CD4-positive, CD25-positive, alpha-beta regulatory T cell (primary cell): Measurements from ENCODE around the gene TLR9. TPM values are rescaled to one million over a fixed set of nuclear protein-coding genes. Genes with fewer than 3 reads are reported as not detected.
A peak's percentile ranks its signal among the peaks of the same experiment; 100 is the strongest.

Source experiments
- ATAC-seq, 2 donors: fragments of 150-1000 bp; cut with Tn5 transposase; one replicate each; pipeline ENCODE4 v1.10.0; 2021; ENCODE audit warnings: low read depth in 2 of 2, moderate number of reproducible peaks in 2 of 2, moderate library complexity in 1 of 2
- DNase-seq, 3 donors: peaks; one replicate each; pipeline versions ENCODE4 v3.0.0 to v3.0.0-alpha.2; 2012 to 2022; ENCODE audit warnings: mixed read lengths in 1 of 3
- H3K27ac ChIP-seq: one replicate; pipeline ENCODE4 v1.7.0; 2013; ENCODE audit warnings: mild to moderate bottlenecking, low read length; ENCODE audit not compliant: insufficient read depth, poor library complexity, severe bottlenecking
- H3K27me3 ChIP-seq: one replicate; pipeline ENCODE4 v1.7.0; 2013; ENCODE audit warnings: low read length; ENCODE audit not compliant: control insufficient read depth, insufficient read depth
- H3K36me3 ChIP-seq: one replicate; pipeline ENCODE4 v1.7.0; 2013; ENCODE audit warnings: mild to moderate bottlenecking, low read length, moderate library complexity; ENCODE audit not compliant: control insufficient read depth, insufficient read depth
- H3K4me1 ChIP-seq: 2 replicates; pipeline ENCODE4 v1.7.0; 2013; ENCODE audit warnings: mild to moderate bottlenecking, low read length; ENCODE audit not compliant: insufficient read depth, control insufficient read depth, poor library complexity, severe bottlenecking
- H3K4me3 ChIP-seq: one replicate; pipeline ENCODE4 v1.7.0; 2013; ENCODE audit warnings: low read depth, mild to moderate bottlenecking, low read length, moderate library complexity
- H3K9me3 ChIP-seq, 2 experiments: 1 replicate in 1 of 2; 2 replicates in 1 of 2; pipeline ENCODE4 v1.7.0; 2013; ENCODE audit warnings: low read length in 2 of 2, mild to moderate bottlenecking in 1 of 2, moderate library complexity in 1 of 2; ENCODE audit not compliant: control insufficient read depth in 2 of 2
- H3K27ac Mint-ChIP-seq, 3 donors: one replicate each; pipeline ENCODE4 v1.8.0; 2020 to 2022; ENCODE audit warnings: mild to moderate bottlenecking in 3 of 3, mixed read lengths in 3 of 3, moderate library complexity in 2 of 3
- H3K27me3 Mint-ChIP-seq: one replicate; pipeline ENCODE4 v1.8.0; 2022; ENCODE audit warnings: mild to moderate bottlenecking, mixed read lengths
- H3K36me3 Mint-ChIP-seq: one replicate; pipeline ENCODE4 v1.8.0; 2020; ENCODE audit warnings: mixed read lengths
- H3K4me1 Mint-ChIP-seq, 4 donors: one replicate each; pipeline ENCODE4 v1.8.0; 2020 to 2022; ENCODE audit warnings: mixed read lengths in 4 of 4, mild to moderate bottlenecking in 1 of 4
- H3K4me3 Mint-ChIP-seq, 4 donors: one replicate each; pipeline ENCODE4 v1.8.0; 2020 to 2022; ENCODE audit warnings: mild to moderate bottlenecking in 4 of 4, mixed read lengths in 4 of 4, moderate library complexity in 3 of 4
- H3K9me3 Mint-ChIP-seq, 7 donors: one replicate each; pipeline ENCODE4 v1.8.0; 2020 to 2022; ENCODE audit warnings: mixed read lengths in 7 of 7, mild to moderate bottlenecking in 3 of 7, moderate library complexity in 2 of 7
- polyA plus RNA-seq, 4 donors: library from polyadenylated mRNA; unstranded; fragments of 300-500 nt; fragmentation: Illumina TruSeq; gene quantifications; one replicate each; pipeline ENCODE4 v1.2.3, GENCODE V29; 2021
- total RNA-seq: library from RNA; stranded (reverse); gene quantifications from one replicate; pipeline ENCODE4 v1.2.3, GENCODE V29; 2022

The TLR9 gene
- total and polyA plus RNA-seq, 5 donors from 2014 or later, result 0.16 to 0.27 TPM; not detected in 3

- H3K36me3 ChIP-seq, result peaks cover 49% of the 10 kb centered on the region
- no peak overlapping the region for H3K4me3 ChIP-seq
- peak overlapping the region; percentile 14 for H3K27ac ChIP-seq
- H3K36me3 Mint-ChIP-seq, result peaks cover 14% of the 10 kb centered on the region
- peaks cover 6% of the 10 kb centered on the region for H3K27me3 Mint-ChIP-seq
- no peak for DNase-seq
- no peak for ATAC-seq
- peaks cover 69% of the 10 kb centered on the region for H3K4me1 ChIP-seq
- peak overlapping the region in 3 of 4 donors; percentile 14 to 72 (median 63) for H3K4me3 Mint-ChIP-seq
- H3K27ac Mint-ChIP-seq, result peak overlapping the region in 2 of 3 donors; percentile 70 to 81
- H3K9me3 Mint-ChIP-seq, result no peaks in the 10 kb centered on the region
- H3K27me3 ChIP-seq, result no peaks in the 10 kb centered on the region
- H3K4me1 Mint-ChIP-seq, result peaks cover 0 to 86% (median 38%) of the 10 kb centered on the region in 4 donors
- H3K9me3 ChIP-seq, result no peaks in the 10 kb centered on the region
Measured at GRCh38 chr3:52234516-52235447, 9.3 kb upstream of the TLR9 start.

GRCh38 chr3:52233968-52234367, 8.5 kb upstream of the TLR9 start:
- Histone ChIP-seq H3K9me3 (no peaks in the 10 kb centered on the region), H3K27ac (peak overlapping the region; percentile 14), H3K27me3 (no peaks in the 10 kb centered on the region), H3K36me3 (peaks cover 56% of the 10 kb centered on the region), H3K4me3 (no peak overlapping the region), H3K4me1 (peaks cover 66% of the 10 kb centered on the region)
- DNase-seq (no peak), ATAC-seq (no peak)
- Mint-ChIP-seq H3K27ac (peak overlapping the region; percentile 26 to 81 (median 69)), H3K9me3 (no peaks in the 10 kb centered on the region), H3K27me3 (no peaks in the 10 kb centered on the region), H3K4me1 (peaks cover 0 to 79% (median 33%) of the 10 kb centered on the region in 4 donors), H3K4me3 (peak overlapping the region in 2 of 4 donors; percentile 14 to 41), H3K36me3 (peaks cover 18% of the 10 kb centered on the region)

DNA sequence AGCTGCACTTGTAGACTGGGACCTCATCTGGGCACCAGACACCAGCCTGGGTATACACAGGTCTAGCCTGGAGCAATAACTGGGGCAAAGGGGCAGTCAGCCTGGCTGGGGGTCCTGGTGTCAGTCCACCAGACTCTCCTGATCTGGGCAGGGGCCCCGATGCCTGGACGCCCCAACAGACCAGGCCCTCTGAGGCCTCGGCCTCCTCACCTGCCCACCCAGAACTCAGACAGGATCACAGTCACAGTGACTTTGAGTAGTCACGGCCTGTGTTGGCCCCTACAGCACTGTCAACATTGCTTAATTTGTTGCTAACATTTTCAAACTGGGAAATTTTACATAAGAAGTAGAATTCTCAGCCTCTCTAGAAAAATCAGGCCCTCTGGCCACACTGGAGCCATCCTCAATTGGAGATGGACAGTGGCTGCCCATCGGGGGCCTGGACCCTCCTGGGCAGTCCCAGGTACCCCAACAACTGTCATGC, 7.7 kb upstream of the TLR9 start:
- Histone ChIP-seq H3K4me1 (peaks cover 62% of the 10 kb centered on the region), H3K27ac (no peak overlapping the region), H3K4me3 (no peak overlapping the region), H3K36me3 (peaks cover 63% of the 10 kb centered on the region), H3K27me3 (no peaks in the 10 kb centered on the region), H3K9me3 (no peaks in the 10 kb centered on the region)
- H3K27me3 Mint-ChIP-seq, result no peaks in the 10 kb centered on the region
- H3K4me3 Mint-ChIP-seq, result peak overlapping the region in 3 of 4 donors; percentile 28 to 63 (median 38)
- peaks cover 0 to 74% (median 30%) of the 10 kb centered on the region in 4 donors for H3K4me1 Mint-ChIP-seq
- DNase-seq (no peak), ATAC-seq (no peak)
- H3K27ac Mint-ChIP-seq, result peak overlapping the region in 2 of 3 donors; percentile 26 to 81
- no peaks in the 10 kb centered on the region for H3K9me3 Mint-ChIP-seq
- H3K36me3 Mint-ChIP-seq, result peaks cover 18% of the 10 kb centered on the region

DNA sequence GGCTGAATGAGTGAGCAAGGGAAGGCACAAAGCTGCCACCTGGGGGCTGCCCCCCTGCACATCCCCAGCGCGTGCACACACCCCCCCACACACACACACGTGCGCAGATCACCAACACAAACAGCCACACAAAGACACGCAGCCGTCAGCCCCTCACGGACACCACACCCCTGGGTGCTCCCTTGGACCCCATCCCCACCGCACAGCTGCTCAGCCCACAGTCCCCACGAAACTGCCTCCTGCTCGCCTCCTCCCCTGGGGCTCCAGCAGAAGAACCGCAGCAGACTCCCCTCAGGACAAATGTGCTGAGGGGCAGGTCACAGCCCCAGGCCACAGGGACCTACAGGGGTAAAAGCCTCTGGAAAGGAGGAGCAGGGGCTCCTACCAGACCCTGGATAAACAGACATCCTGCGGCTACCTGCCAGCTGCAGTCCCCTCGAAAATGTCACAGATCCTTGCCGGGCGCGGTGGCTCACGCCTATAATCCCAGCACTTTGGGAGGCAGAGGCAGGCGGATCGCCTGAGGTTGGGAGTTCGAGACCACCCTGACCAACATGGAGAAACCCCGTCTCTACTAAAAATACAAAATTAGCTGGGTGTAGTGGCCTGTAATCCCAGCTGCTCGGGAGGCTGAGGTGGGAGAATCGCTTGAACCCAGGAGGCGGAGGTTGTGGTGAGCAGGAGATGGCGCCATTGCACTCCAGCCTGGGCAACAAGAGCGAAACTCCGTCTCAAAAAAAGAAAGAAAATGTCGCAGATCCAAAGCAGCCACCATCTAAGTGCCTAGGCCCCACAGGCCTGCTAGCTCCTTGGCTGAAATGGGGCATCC, 7.0 kb upstream of the TLR9 start:
- H3K27ac ChIP-seq, result peak overlapping the region; percentile 57
- peak overlapping the region in 1 of 3 donors; percentile 81 for H3K27ac Mint-ChIP-seq
- ATAC-seq (no peak), DNase-seq (peak in 1 of 3 donors; percentile 54)
- H3K36me3 ChIP-seq, result peaks cover 67% of the 10 kb centered on the region
- no peaks in the 10 kb centered on the region for H3K27me3 Mint-ChIP-seq
- H3K9me3 ChIP-seq, result no peaks in the 10 kb centered on the region
- H3K4me1 Mint-ChIP-seq, result peaks cover 0 to 69% (median 30%) of the 10 kb centered on the region in 4 donors
- no peaks in the 10 kb centered on the region for H3K27me3 ChIP-seq
- peaks cover 18% of the 10 kb centered on the region for H3K36me3 Mint-ChIP-seq
- peaks cover 55% of the 10 kb centered on the region for H3K4me1 ChIP-seq
- H3K4me3 Mint-ChIP-seq, result peak overlapping the region in 2 of 4 donors; percentile 38 to 63
- H3K4me3 ChIP-seq, result no peak overlapping the region
- H3K9me3 Mint-ChIP-seq, result no peaks in the 10 kb centered on the region

DNA sequence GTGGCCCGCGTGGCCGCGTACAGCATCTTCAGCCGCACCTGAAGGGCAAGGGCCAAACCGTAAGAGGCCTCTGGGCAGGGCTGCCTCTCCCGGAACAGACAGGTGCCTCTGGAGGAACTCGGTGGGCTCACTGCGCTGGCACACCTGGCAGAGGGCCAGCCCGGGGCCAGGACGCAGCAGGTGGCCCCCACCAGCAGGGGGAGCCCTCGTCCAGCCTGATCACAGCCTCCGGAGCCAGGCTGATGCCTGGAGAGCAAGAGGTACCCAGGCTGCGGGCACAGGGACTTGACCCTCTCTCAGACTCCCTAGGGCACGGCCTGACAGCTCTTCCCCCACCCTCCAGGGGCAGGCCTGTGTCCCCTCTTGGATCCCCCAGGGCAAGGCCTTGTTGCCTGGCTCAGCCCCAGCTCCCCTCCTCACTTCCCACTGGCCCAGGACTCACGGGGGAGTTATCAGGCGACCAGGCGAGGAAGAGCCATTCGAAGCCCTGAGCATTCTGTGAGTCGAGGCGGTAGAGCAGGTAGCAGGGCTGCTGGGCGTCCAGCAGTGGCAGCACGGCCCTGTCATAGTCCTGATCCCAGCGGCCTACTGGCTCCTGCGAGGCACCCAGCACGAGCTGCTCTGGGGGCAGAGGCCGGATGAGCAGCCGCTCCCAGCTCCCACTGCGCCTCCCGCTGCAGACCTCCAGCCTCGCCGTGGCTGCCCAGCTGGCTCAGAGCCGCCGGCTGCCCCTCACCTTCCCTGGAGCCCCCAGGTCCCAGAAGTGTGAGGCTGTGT, 6.2 kb upstream of the TLR9 start:
- Mint-ChIP-seq H3K9me3 (no peaks in the 10 kb centered on the region), H3K27ac (peak overlapping the region in 2 of 3 donors; percentile 26 to 87), H3K27me3 (no peaks in the 10 kb centered on the region), H3K4me1 (peaks cover 0 to 65% (median 30%) of the 10 kb centered on the region in 4 donors), H3K4me3 (peak overlapping the region in 3 of 4 donors; percentile 50 to 77 (median 60)), H3K36me3 (peaks cover 18% of the 10 kb centered on the region)
- H3K36me3 ChIP-seq, result peaks cover 69% of the 10 kb centered on the region
- no peaks in the 10 kb centered on the region for H3K27me3 ChIP-seq
- ATAC-seq (peak; percentile 73 to 79), DNase-seq (peak; percentile 77 to 86 (median 79))
- H3K27ac ChIP-seq, result peak overlapping the region; percentile 57
- H3K4me3 ChIP-seq, result no peak overlapping the region
- peaks cover 47% of the 10 kb centered on the region for H3K4me1 ChIP-seq
- no peaks in the 10 kb centered on the region for H3K9me3 ChIP-seq

GRCh38 chr3:52230889-52231499, 5.5 kb upstream of the TLR9 start:
- Histone ChIP-seq H3K27ac (peak overlapping the region; percentile 57), H3K4me1 (peaks cover 46% of the 10 kb centered on the region), H3K4me3 (no peak overlapping the region), H3K9me3 (no peaks in the 10 kb centered on the region), H3K36me3 (peaks cover 69% of the 10 kb centered on the region), H3K27me3 (no peaks in the 10 kb centered on the region)
- Mint-ChIP-seq H3K4me3 (peak overlapping the region in 1 of 4 donors; percentile 77), H3K27ac (peak overlapping the region in 2 of 3 donors; percentile 26 to 87), H3K9me3 (no peaks in the 10 kb centered on the region), H3K27me3 (no peaks in the 10 kb centered on the region), H3K36me3 (peaks cover 18% of the 10 kb centered on the region), H3K4me1 (peaks cover 0 to 65% (median 33%) of the 10 kb centered on the region in 4 donors)
- ATAC-seq (no peak), DNase-seq (no peak)
